HCT116 (cell line): ENCODE measurements around the gene SPATA12. TPM values are rescaled to one million over a fixed set of nuclear protein-coding genes. Genes with fewer than 3 reads are reported as not detected.

Experiments used
- ATAC-seq: fragments of 200-7000 bp; cut with Tn5 transposase; 2 replicates; pipeline ENCODE4 v1.9.1; 2020; ENCODE audit warnings: mild to moderate bottlenecking, moderate library complexity
- BruUV-seq: library from RNA; stranded (reverse); fragments of 400-500 nt; replicated peaks from 2 replicates; lab custom pipeline; 2021; lab: Mats Ljungman, UMichigan
- CTCF ChIA-PET: fragments of 300-600 bp; sonication (Branson Sonifier 250); formaldehyde crosslinking; loops from one replicate; lab custom pipeline; 2021; ENCODE audit warnings: antibody characterized with exemption; lab: Charles Lee
- POLR2A ChIA-PET: fragments of 300-600, 350-600 bp; sonication (Branson Sonifier 250); formaldehyde crosslinking; loops from one replicate; lab custom pipeline; 2021; ENCODE audit warnings: antibody characterized with exemption; lab: Charles Lee
- RAD21 ChIA-PET, 2 experiments: fragments of 300-600 bp; sonication (Branson Sonifier 250); formaldehyde crosslinking; loops; one replicate each; lab custom pipeline; 2023; ENCODE audit warnings: low total read pairs in 2 of 2; ENCODE audit not compliant: uncharacterized antibody in 2 of 2, unreplicated experiment in 2 of 2, low non-redundant PET in 1 of 2; lab: Charles Lee
- DNase-seq: peaks from one replicate; pipeline ENCODE4 v3.0.0-alpha.2; 2010; ENCODE audit warnings: low read depth, low spot score
- H2AFZ ChIP-seq: fragments of 200-600 bp; shearing (Covaris generic), sonication (generic); 2 replicates; pipeline ENCODE4 v1.6.1; 2017; ENCODE audit warnings: low read depth, mixed run types, mixed read lengths, antibody characterized with exemption, low read length; ENCODE audit not compliant: poor library complexity, severe bottlenecking
- H3K27ac ChIP-seq: 2 replicates; pipeline ENCODE4 v1.5.1; 2012; ENCODE audit warnings: low read depth, low read length
- H3K27me3 ChIP-seq: fragments of 200-600 bp; sonication (generic); 2 replicates; pipeline ENCODE4 v1.6.1; 2016; ENCODE audit warnings: mixed run types, low read length, mixed read lengths; ENCODE audit not compliant: insufficient read depth
- H3K36me3 ChIP-seq, 2 experiments: fragments of 200-500 bp in 1 of 2; fragments of 200-600 bp in 1 of 2; sonication (Bioruptor generic) in 1 of 2; sonication (generic) in 1 of 2; 2 replicates each; pipeline versions ENCODE4 v1.5.1 to v1.6.1; 2014 to 2016; ENCODE audit warnings: low read length in 2 of 2, inconsistent platforms in 1 of 2, mixed read lengths in 1 of 2, mixed run types in 1 of 2; ENCODE audit not compliant: insufficient read depth in 2 of 2, control insufficient read depth in 1 of 2
- H3K4me1 ChIP-seq, 2 experiments: fragments of 200-600 bp in 1 of 2; sonication (generic) in 1 of 2; 2 replicates each; pipeline versions ENCODE4 v1.5.1 to v1.6.1; 2012 to 2017; ENCODE audit warnings: low read length in 2 of 2, inconsistent platforms in 1 of 2, mild to moderate bottlenecking in 1 of 2, mixed read lengths in 1 of 2, mixed run types in 1 of 2, moderate library complexity in 1 of 2; ENCODE audit not compliant: insufficient read depth in 2 of 2, control insufficient read depth in 1 of 2
- H3K4me2 ChIP-seq: fragments of 200-600 bp; sonication (generic); 2 replicates; pipeline ENCODE4 v1.6.1; 2017; ENCODE audit warnings: mixed run types, low read length, mixed read lengths
- H3K4me3 ChIP-seq, 2 experiments: fragments of 200-600 bp in 1 of 2; sonication (generic) in 1 of 2; replicated peaks in 1 of 2; 2 replicates each; pipeline ENCODE4 v1.5.1; 2011 to 2016; ENCODE audit warnings: low read length in 2 of 2, control low read depth in 1 of 2, low read depth in 1 of 2, mild to moderate bottlenecking in 1 of 2, mixed read lengths in 1 of 2, mixed run types in 1 of 2
- H3K79me2 ChIP-seq: fragments of 200-600 bp; sonication (generic); 2 replicates; pipeline ENCODE4 v1.6.1; 2017; ENCODE audit warnings: mild to moderate bottlenecking, mixed run types, low read length, moderate library complexity, mixed read lengths; ENCODE audit not compliant: insufficient read depth
- H3K9ac ChIP-seq: fragments of 200-600 bp; sonication (generic); 2 replicates; pipeline ENCODE4 v1.6.1; 2016; ENCODE audit warnings: low read length, mixed read lengths
- H3K9me2 ChIP-seq: fragments of 200-600 bp; sonication (generic), shearing (Covaris generic); 2 replicates; pipeline ENCODE4 v1.6.1; 2017; ENCODE audit warnings: mixed run types, mild to moderate bottlenecking, moderate library complexity; ENCODE audit not compliant: insufficient read depth
- H3K9me3 ChIP-seq, 2 experiments: fragments of 200-500 bp in 1 of 2; fragments of 200-600 bp in 1 of 2; sonication (Bioruptor generic) in 1 of 2; sonication (generic) in 1 of 2; 2 replicates each; pipeline ENCODE4 v1.6.1; 2014 to 2017; ENCODE audit warnings: low read length in 2 of 2, mixed read lengths in 2 of 2, inconsistent platforms in 1 of 2, low read depth in 1 of 2, mild to moderate bottlenecking in 1 of 2, mixed run types in 1 of 2, moderate library complexity in 1 of 2; ENCODE audit not compliant: control insufficient read depth in 1 of 2, insufficient read depth in 1 of 2
- H4K20me1 ChIP-seq: fragments of 200-600 bp; sonication (generic), shearing (Covaris generic); 2 replicates; pipeline ENCODE4 v1.6.1; 2017; ENCODE audit warnings: mixed run types, mild to moderate bottlenecking, moderate library complexity; ENCODE audit not compliant: insufficient read depth
- ELF1 ChIP-seq: IDR thresholded peaks from 2 replicates; pipeline ENCODE4 v1.6.1; 2012; ENCODE audit warnings: low read depth, borderline replicate concordance
- FOSL1 ChIP-seq: IDR thresholded peaks from 2 replicates; pipeline ENCODE4 v1.6.1; 2012; ENCODE audit warnings: low read depth
- JUND ChIP-seq: IDR thresholded peaks from 2 replicates; pipeline ENCODE4 v1.6.1; 2012
- REST ChIP-seq: IDR thresholded peaks from 2 replicates; pipeline ENCODE4 v1.6.1; 2012; ENCODE audit warnings: low read depth
- SIN3A ChIP-seq: IDR thresholded peaks from 2 replicates; pipeline ENCODE4 v1.6.1; 2012; ENCODE audit warnings: low read depth
- YY1 ChIP-seq: IDR thresholded peaks from 2 replicates; pipeline ENCODE4 v1.6.1; 2011; ENCODE audit warnings: low read length, low read depth, moderate library complexity, mild to moderate bottlenecking; ENCODE audit not compliant: insufficient replicate concordance; ENCODE audit errors: extremely low read depth
- ZFX ChIP-seq: fragments of 450-650 bp; IDR thresholded peaks from 2 replicates; pipeline ENCODE4 v1.6.1; 2017
- intact Hi-C: fragments of 100-400 bp; cut with micrococcal nuclease; formaldehyde crosslinking; loops from 2 replicates; pipeline ENCODE4 v1.10.0; 2022
- total RNA-seq: library from RNA; stranded (reverse); gene quantifications from one replicate; pipeline ENCODE4 v1.2.1, GENCODE V29; 2021; ENCODE audit not compliant: unreplicated experiment
- TF ChIP-seq, protein P1 (sequence below): IDR thresholded peaks from 2 replicates; pipeline ENCODE4 v1.6.1; 2012

The SPATA12 gene
- total RNA-seq, 1 experiment from 2014 or later: 0.22 TPM

DNA sequence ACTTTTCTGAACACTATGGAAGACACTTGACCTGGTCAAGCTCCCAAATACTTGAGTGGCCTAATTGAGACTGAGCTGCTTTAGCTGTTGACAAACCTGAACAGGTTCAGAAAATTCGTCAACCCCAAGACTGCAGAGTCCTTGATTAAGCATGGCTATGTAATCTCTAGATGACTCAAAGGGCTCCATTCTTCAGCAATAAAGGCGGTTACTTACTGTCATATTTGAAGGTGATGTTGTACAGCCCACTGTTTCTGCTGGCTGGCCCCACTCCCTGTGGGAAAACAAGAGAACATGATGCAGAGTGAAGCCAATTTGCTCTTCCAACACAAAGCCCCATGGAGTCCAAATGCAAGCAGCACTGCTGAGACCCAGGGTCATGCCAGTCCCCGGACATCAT is 59.6 kb downstream of the SPATA12 start:
- POLR2A ChIA-PET: no interaction called here
- DNase-seq: no peak
- H3K4me1 ChIP-seq: no peaks in the 10 kb centered on the region
- H3K9me2 ChIP-seq: no peaks in the 10 kb centered on the region
- H3K27me3 ChIP-seq: no peaks in the 10 kb centered on the region
- no peak overlapping the region for H3K27ac ChIP-seq
- H3K9me3 ChIP-seq: no peaks in the 10 kb centered on the region
- CTCF ChIA-PET: no interaction called here
- H4K20me1 ChIP-seq: no peaks in the 10 kb centered on the region
- RAD21 ChIA-PET: no interaction called here
- TF ChIP-seq FOSL1 (no peak), ZFX (no peak), SIN3A (no peak), JUND (no peak), ELF1 (no peak), YY1 (no peak), REST (no peak)
- TF ChIP-seq, protein P1, sequence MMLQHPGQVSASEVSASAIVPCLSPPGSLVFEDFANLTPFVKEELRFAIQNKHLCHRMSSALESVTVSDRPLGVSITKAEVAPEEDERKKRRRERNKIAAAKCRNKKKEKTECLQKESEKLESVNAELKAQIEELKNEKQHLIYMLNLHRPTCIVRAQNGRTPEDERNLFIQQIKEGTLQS: no peak
- no peak overlapping the region for H2AFZ ChIP-seq
- no peaks in the 10 kb centered on the region for H3K36me3 ChIP-seq
- no peaks in the 10 kb centered on the region for H3K79me2 ChIP-seq
- ATAC-seq: no peak
- no peak overlapping the region for H3K4me3 ChIP-seq
- no peak overlapping the region for H3K4me2 ChIP-seq
- intact Hi-C loops: no loop called here
- H3K9ac ChIP-seq: no peak overlapping the region
- BruUV-seq: no TSS peak
